Spinal cord (tissue), 10 donors: ENCODE data around the gene SCGB1A1. TPM values are rescaled to one million over a fixed set of nuclear protein-coding genes. Genes with fewer than 3 reads are reported as not detected.

ENCODE experiments used
- DNase-seq, 6 donors: peaks; one replicate each; pipeline versions ENCODE4 v3.0.0 to v3.0.0-alpha.2; 2013 to 2015; ENCODE audit warnings: low spot score in 6 of 6, low read depth in 4 of 6
- H3K27ac ChIP-seq: one replicate; pipeline ENCODE4 v1.5.1; 2013; ENCODE audit warnings: low read depth, low read length, control low read depth
- H3K27me3 ChIP-seq: one replicate; pipeline ENCODE4 v1.6.1; 2013; ENCODE audit warnings: low read length; ENCODE audit not compliant: control insufficient read depth, insufficient read depth
- H3K36me3 ChIP-seq: one replicate; pipeline ENCODE4 v1.6.1; 2013; ENCODE audit warnings: low read length; ENCODE audit not compliant: control insufficient read depth, insufficient read depth
- H3K4me1 ChIP-seq: one replicate; pipeline ENCODE4 v1.6.1; 2013; ENCODE audit warnings: low read length; ENCODE audit not compliant: control insufficient read depth, insufficient read depth
- H3K4me3 ChIP-seq: one replicate; pipeline ENCODE4 v1.5.1; 2013; ENCODE audit warnings: low read depth, low read length, control low read depth
- H3K9me3 ChIP-seq: one replicate; pipeline ENCODE4 v1.6.1; 2013; ENCODE audit warnings: low read length; ENCODE audit not compliant: control insufficient read depth, insufficient read depth
- WGBS: methylation state at CpG from one replicate; pipeline ENCODE4 v1.1.5; 2013; ENCODE audit warnings: missing lambda C conversion rate; ENCODE audit not compliant: insufficient coverage; 5-methylcytosine and 5-hydroxymethylcytosine counted together
- polyA plus RNA-seq, 2 donors: library from polyadenylated mRNA; unstranded; fragments of 120-200 nt; gene quantifications; one replicate each; pipeline ENCODE4 v1.2.1, GENCODE V29; 2013; ENCODE audit not compliant: insufficient read length in 2 of 2
- total RNA-seq, 2 donors: library from RNA; depleted of rRNA in 1 of 2; stranded (reverse); fragments of 120-200 nt in 1 of 2; fragments of >200 nt in 1 of 2; gene quantifications; one replicate each; pipeline versions ENCODE4 v1.2.3 to v1.2.4, GENCODE V29; 2013 to 2014
- donor health status: healthy.

SCGB1A1 gene
- total and polyA plus RNA-seq, 4 donors = 0.69 TPM; not detected in 3

- WGBS = 91% methylated on average over 6 of the region's 6 CpGs
- no peaks in the 10 kb centered on the region for H3K9me3 ChIP-seq
- no peak overlapping the region for H3K4me3 ChIP-seq
- H3K27me3 ChIP-seq = no peaks in the 10 kb centered on the region
- no peaks in the 10 kb centered on the region for H3K36me3 ChIP-seq
- H3K4me1 ChIP-seq = no peaks in the 10 kb centered on the region
- DNase-seq = no peak
- H3K27ac ChIP-seq = no peak overlapping the region
Measured at GRCh38 chr11:62452261-62452660, 33.4 kb downstream of the SCGB1A1 start.

- Histone ChIP-seq H3K27ac (no peak overlapping the region), H3K36me3 (no peaks in the 10 kb centered on the region), H3K27me3 (no peaks in the 10 kb centered on the region), H3K4me1 (no peaks in the 10 kb centered on the region), H3K9me3 (no peaks in the 10 kb centered on the region), H3K4me3 (no peak overlapping the region)
- 92% methylated on average over 9 of the region's 11 CpGs for WGBS
- DNase-seq = no peak
Measured at GRCh38 chr11:62452839-62453468, 34.1 kb downstream of the SCGB1A1 start.

GRCh38 chr11:62456630-62457029 lies 37.8 kb downstream of the SCGB1A1 start:
- Histone ChIP-seq H3K9me3 (no peaks in the 10 kb centered on the region), H3K27ac (no peak overlapping the region)
- WGBS = 92% methylated on average over 2 of the region's 4 CpGs

GRCh38 chr11:62457478-62457877 lies 38.6 kb downstream of the SCGB1A1 start:
- H3K27ac ChIP-seq = no peak overlapping the region
- H3K9me3 ChIP-seq = no peaks in the 10 kb centered on the region
- H3K4me1 ChIP-seq = peaks cover 3% of the 10 kb centered on the region
- no CpG with 5 or more reads among the region's 4 CpGs for WGBS
- H3K4me3 ChIP-seq = no peak overlapping the region
- no peaks in the 10 kb centered on the region for H3K27me3 ChIP-seq
- no peak for DNase-seq
- H3K36me3 ChIP-seq = no peaks in the 10 kb centered on the region

More at GRCh38 chr11:62456630-62457029, 37.8 kb downstream of the SCGB1A1 start:
- Histone ChIP-seq H3K36me3 (no peaks in the 10 kb centered on the region), H3K27me3 (no peaks in the 10 kb centered on the region), H3K4me1 (peaks cover 3% of the 10 kb centered on the region), H3K4me3 (no peak overlapping the region)
- no peak for DNase-seq

- Histone ChIP-seq H3K27ac (no peak overlapping the region), H3K4me3 (no peak overlapping the region), H3K4me1 (peaks cover 3% of the 10 kb centered on the region), H3K9me3 (no peaks in the 10 kb centered on the region), H3K27me3 (no peaks in the 10 kb centered on the region), H3K36me3 (no peaks in the 10 kb centered on the region)
- WGBS = no CpG with 5 or more reads among the region's 4 CpGs
- no peak for DNase-seq
Measured at GRCh38 chr11:62458212-62459002, 39.6 kb downstream of the SCGB1A1 start.

- WGBS = 75% methylated on average over 1 of the region's 1 CpG
- Histone ChIP-seq H3K27me3 (no peaks in the 10 kb centered on the region), H3K9me3 (no peaks in the 10 kb centered on the region), H3K4me3 (no peak overlapping the region), H3K27ac (no peak overlapping the region), H3K4me1 (peaks cover 3% of the 10 kb centered on the region), H3K36me3 (no peaks in the 10 kb centered on the region)
- DNase-seq = no peak
Measured at GRCh38 chr11:62459080-62459479, 40.2 kb downstream of the SCGB1A1 start.

GRCh38 chr11:62461740-62462507 lies 43.1 kb downstream of the SCGB1A1 start:
- no peaks in the 10 kb centered on the region for H3K36me3 ChIP-seq
- no peak overlapping the region for H3K4me3 ChIP-seq
- no peaks in the 10 kb centered on the region for H3K9me3 ChIP-seq
- DNase-seq = no peak
- no peaks in the 10 kb centered on the region for H3K27me3 ChIP-seq
- peaks cover 3% of the 10 kb centered on the region for H3K4me1 ChIP-seq
- no peak overlapping the region for H3K27ac ChIP-seq
- 72% methylated on average over 6 of the region's 15 CpGs for WGBS

GRCh38 chr11:62462508-62462892 lies 43.7 kb downstream of the SCGB1A1 start:
- DNase-seq = no peak
- H3K4me1 ChIP-seq = peaks cover 3% of the 10 kb centered on the region
- 91% methylated on average over 5 of the region's 9 CpGs for WGBS
- H3K27me3 ChIP-seq = no peaks in the 10 kb centered on the region
- no peak overlapping the region for H3K4me3 ChIP-seq
- no peaks in the 10 kb centered on the region for H3K36me3 ChIP-seq
- H3K9me3 ChIP-seq = no peaks in the 10 kb centered on the region
- no peak overlapping the region for H3K27ac ChIP-seq

- peak in 1 of 6 donors; percentile 36 for DNase-seq
- Histone ChIP-seq H3K4me3 (no peak overlapping the region), H3K9me3 (no peaks in the 10 kb centered on the region), H3K27me3 (no peaks in the 10 kb centered on the region), H3K4me1 (peaks cover 2% of the 10 kb centered on the region), H3K36me3 (no peaks in the 10 kb centered on the region), H3K27ac (no peak overlapping the region)
- 77% methylated on average over 6 of the region's 6 CpGs for WGBS
Measured at GRCh38 chr11:62463121-62463542, 44.3 kb downstream of the SCGB1A1 start.
